Kidney (tissue), 14 donors: ENCODE measurements around the gene GALNT5. TPM values are rescaled to one million over a fixed set of nuclear protein-coding genes. Genes with fewer than 3 reads are reported as not detected.

Experiments
- DNase-seq, 5 donors: peaks; one replicate each; pipeline ENCODE4 v3.0.0-alpha.2; 2013 to 2020
- FAIRE-seq: peaks from 2 replicates; lab custom pipeline; 2012; peaks lifted over from hg19 to GRCh38; lab: Jason Lieb, UNC
- H3K27ac ChIP-seq, 2 donors: one replicate each; pipeline ENCODE4 v1.7.0; 2013; ENCODE audit warnings: low read depth in 2 of 2, low read length in 2 of 2, inconsistent platforms in 1 of 2
- H3K27me3 ChIP-seq: one replicate; pipeline ENCODE4 v1.7.1; 2013; ENCODE audit warnings: low read length, inconsistent platforms; ENCODE audit not compliant: control insufficient read depth, insufficient read depth
- H3K36me3 ChIP-seq, 3 donors: one replicate each; pipeline versions ENCODE4 v1.7.0 to v1.7.1; 2013; ENCODE audit warnings: low read length in 3 of 3, control low read depth in 1 of 3, inconsistent platforms in 1 of 3; ENCODE audit not compliant: insufficient read depth in 3 of 3, control insufficient read depth in 2 of 3
- H3K4me1 ChIP-seq, 3 donors: one replicate each; pipeline versions ENCODE4 v1.7.0 to v1.7.1; 2013; ENCODE audit warnings: low read length in 3 of 3, inconsistent platforms in 1 of 3, low read depth in 1 of 3; ENCODE audit not compliant: control insufficient read depth in 2 of 3, insufficient read depth in 2 of 3
- H3K4me3 ChIP-seq, 3 donors: one replicate each; pipeline versions ENCODE4 v1.7.0 to v1.8.1; 2013; ENCODE audit warnings: low read length in 3 of 3, control low read depth in 1 of 3, inconsistent platforms in 1 of 3
- H3K9ac ChIP-seq, 3 donors: one replicate each; pipeline versions ENCODE4 v1.7.0 to v1.7.1; 2013; ENCODE audit warnings: low read length in 3 of 3, control low read depth in 1 of 3, inconsistent platforms in 1 of 3
- H3K9me3 ChIP-seq, 3 donors: one replicate each; pipeline versions ENCODE4 v1.7.0 to v1.7.1; 2013; ENCODE audit warnings: low read length in 3 of 3, control low read depth in 1 of 3, inconsistent platforms in 1 of 3; ENCODE audit not compliant: control insufficient read depth in 2 of 3, insufficient read depth in 1 of 3
- CTCF ChIP-seq: IDR thresholded peaks from 3 replicates; pipeline ENCODE4 v1.5.1; 2012; ENCODE audit warnings: mild to moderate bottlenecking, moderate library complexity, borderline replicate concordance; ENCODE audit not compliant: insufficient read depth; ENCODE audit errors: extremely low read depth
- intact Hi-C: fragments of 100-400 bp; cut with DNase I; formaldehyde crosslinking; loops from one replicate; pipeline ENCODE4 v1.11.1; 2022
- polyA plus RNA-seq: library from polyadenylated mRNA; stranded (reverse); fragments of 350-450 nt; fragmentation: Illumina TruSeq; extraction: RNeasy Lipid Tissue Mini Kit (QIAGEN cat#74804); gene quantifications from one replicate; pipeline ENCODE4 v1.2.3, GENCODE V29; 2014; ENCODE audit warnings: low read depth, low replicate concordance; ENCODE audit not compliant: insufficient read depth
- total RNA-seq: library from RNA; stranded (reverse); fragmentation: NEBNext Ultra II Directional; extraction: Animal tissue kit (Norgen Biotek cat#: 25700); gene quantifications from one replicate; pipeline ENCODE4 v1.2.1, GENCODE V29; 2021
- donor health status: control.
- donor health status: control.
- donor health status: control.
- donor health status: control.
- donor health status: control.
- donor health status: DM: yes; HTN: yes; CAD: no.
- donor health status: Normal renal cell carcinoma (clear cell type).

GALNT5 gene
- total and polyA plus RNA-seq, 2 donors from 2014 or later = 0.06 to 0.47 TPM

GRCh38 chr2:157256626-157257025, 879 bp upstream of the GALNT5 start:
- TF ChIP-seq CTCF = no peak

GRCh38 chr2:157258520-157259326, 1.2 kb downstream of the GALNT5 start:
- no peaks in the 10 kb centered on the region for H3K36me3 ChIP-seq
- no peak for TF ChIP-seq CTCF
- no peaks in the 10 kb centered on the region for H3K9me3 ChIP-seq
- no peak overlapping the region for H3K4me3 ChIP-seq
- intact Hi-C loops = no loop called here
- peaks cover 2 to 7% (median 6%) of the 10 kb centered on the region in 3 donors for H3K4me1 ChIP-seq
- H3K27ac ChIP-seq = no peak overlapping the region
- FAIRE-seq (no peak), DNase-seq (no peak)
- H3K9ac ChIP-seq = no peak overlapping the region
- no peaks in the 10 kb centered on the region for H3K27me3 ChIP-seq

More at GRCh38 chr2:157256626-157257025, 879 bp upstream of the GALNT5 start:
- Histone ChIP-seq H3K4me3 (no peak overlapping the region), H3K9ac (no peak overlapping the region), H3K27me3 (no peaks in the 10 kb centered on the region), H3K27ac (no peak overlapping the region), H3K36me3 (no peaks in the 10 kb centered on the region), H3K4me1 (peaks cover 2 to 7% (median 6%) of the 10 kb centered on the region in 3 donors), H3K9me3 (no peaks in the 10 kb centered on the region)
- no peak for DNase-seq
- no peak for FAIRE-seq
- intact Hi-C loops = no loop called here

- DNase-seq (no peak), FAIRE-seq (no peak)
- H3K9me3 ChIP-seq = no peaks in the 10 kb centered on the region
- no peak overlapping the region for H3K4me3 ChIP-seq
- no peaks in the 10 kb centered on the region for H3K36me3 ChIP-seq
- peaks cover 2 to 7% (median 6%) of the 10 kb centered on the region in 3 donors for H3K4me1 ChIP-seq
- intact Hi-C loops = no loop called here
- H3K9ac ChIP-seq = no peak overlapping the region
- H3K27me3 ChIP-seq = no peaks in the 10 kb centered on the region
- H3K27ac ChIP-seq = no peak overlapping the region
- TF ChIP-seq CTCF = no peak
Observed at GRCh38 chr2:157259386-157259785, 1.9 kb downstream of the GALNT5 start.
